NCI-H128 (cell line): ENCODE results near the gene CHST11.

Source experiments
- DNase-seq: peaks from one replicate; lab custom pipeline; 2025; ENCODE audit not compliant: unreplicated experiment; lab: John Stamatoyannopoulos, UW

The CHST11 gene

DNA sequence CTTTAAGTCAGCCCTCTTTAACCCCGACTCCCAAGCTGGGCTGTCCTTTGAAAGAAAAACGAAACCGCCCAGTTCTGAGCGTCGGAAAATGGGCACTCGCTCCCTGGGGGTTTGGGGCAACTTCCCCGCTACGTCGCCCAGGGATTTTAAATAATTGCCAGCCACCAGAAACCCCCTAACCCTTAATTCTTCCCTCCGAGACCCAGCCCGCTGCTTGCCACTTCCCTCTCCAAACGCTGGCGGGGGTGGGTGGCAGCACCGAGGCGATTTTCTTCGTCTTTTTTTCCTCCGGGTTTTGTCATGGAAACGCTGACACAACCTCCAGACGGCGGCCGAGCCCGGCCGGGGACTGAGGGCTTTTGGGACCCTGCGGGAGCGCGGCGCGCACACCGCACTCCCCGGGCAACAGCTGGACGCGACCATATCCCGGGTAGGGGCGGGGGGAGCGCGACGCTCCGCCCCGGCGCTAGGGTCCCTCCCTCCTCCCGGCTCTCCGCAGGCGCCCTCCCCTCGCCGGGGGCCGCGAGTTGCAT, at the start of gene CHST11:
TSS of gene CHST11 (plus strand) at position 532 of the 533 bp plus-strand sequence.
- DNase-seq: peak; percentile 77

DNA sequence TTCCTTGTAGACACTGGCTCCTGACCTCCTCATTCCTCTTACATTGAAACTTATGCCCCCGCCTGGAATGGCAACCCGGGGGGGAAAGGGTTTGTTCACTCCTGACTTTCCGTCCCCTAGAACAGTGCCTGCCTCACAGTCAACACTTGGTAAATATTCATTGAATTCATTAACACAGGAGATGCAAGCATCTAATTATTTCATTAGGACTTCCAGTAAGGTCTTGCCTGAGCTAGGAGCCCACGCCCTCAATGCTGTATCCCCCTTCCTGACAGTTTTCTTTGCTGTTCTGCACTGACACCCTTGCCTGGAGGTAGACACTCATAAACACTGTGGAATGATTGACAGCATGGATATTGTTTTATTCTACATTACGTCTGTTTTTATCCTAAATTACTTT, 49.3 kb upstream of the CHST11 start:
- DNase-seq: no peak

DNA sequence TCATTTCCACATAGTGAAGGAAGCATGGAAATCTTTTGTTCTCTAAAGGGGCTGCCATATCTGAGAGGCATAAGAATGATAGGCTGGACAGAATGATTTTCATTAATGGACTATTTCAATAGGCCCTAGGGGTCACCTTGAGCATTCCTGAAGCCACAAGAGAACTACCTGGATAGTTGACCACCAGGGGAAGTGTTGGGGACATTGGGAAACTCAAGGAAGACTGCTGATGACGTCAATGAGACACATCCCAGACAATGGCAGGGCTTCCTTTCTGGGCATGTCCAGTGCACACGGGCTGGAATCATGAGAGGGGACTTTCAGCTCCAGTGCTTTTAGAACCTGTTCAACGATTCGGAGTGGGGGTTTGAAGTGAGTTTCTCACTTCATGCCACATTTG, 48.8 kb upstream of the CHST11 start:
- no peak for DNase-seq

DNA sequence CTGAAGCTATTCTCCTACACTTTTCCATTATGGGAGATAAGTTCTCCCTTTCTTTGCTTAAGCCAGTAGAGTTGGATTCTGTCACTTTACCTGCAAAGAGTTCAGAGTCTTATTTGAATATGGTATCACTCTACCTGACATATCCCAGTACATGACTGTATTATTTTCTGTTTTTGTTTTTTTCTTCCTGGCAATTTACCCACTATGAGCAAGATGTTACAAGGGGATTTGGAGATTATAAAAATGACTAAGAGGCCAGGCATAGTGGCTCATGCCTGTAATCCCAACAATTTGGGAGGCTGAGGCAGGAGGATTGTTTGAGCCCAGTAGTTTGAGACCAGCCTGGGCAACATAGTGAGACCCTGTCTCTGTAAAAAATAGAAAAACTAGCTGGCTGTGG, 46.4 kb upstream of the CHST11 start:
- DNase-seq: no peak

DNA sequence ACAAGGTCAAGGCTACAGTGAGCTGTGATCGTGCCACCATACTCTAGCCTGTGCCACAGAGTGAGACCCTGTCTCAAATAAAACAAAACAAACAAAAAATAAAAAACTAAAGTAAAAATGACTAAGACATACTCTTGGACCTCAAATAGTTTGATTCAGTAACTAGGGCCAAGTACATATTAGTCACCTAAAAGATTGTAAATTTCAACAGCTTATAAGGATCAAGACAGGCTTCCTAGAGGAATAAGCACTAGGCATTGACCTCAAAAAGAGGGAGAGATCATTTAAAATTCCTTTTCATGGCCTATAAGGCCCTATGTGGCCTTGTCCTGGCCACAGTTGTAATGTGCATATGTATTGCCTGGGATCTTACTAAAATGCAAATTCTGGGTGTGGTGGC, 46.0 kb upstream of the CHST11 start:
- no peak for DNase-seq

DNA sequence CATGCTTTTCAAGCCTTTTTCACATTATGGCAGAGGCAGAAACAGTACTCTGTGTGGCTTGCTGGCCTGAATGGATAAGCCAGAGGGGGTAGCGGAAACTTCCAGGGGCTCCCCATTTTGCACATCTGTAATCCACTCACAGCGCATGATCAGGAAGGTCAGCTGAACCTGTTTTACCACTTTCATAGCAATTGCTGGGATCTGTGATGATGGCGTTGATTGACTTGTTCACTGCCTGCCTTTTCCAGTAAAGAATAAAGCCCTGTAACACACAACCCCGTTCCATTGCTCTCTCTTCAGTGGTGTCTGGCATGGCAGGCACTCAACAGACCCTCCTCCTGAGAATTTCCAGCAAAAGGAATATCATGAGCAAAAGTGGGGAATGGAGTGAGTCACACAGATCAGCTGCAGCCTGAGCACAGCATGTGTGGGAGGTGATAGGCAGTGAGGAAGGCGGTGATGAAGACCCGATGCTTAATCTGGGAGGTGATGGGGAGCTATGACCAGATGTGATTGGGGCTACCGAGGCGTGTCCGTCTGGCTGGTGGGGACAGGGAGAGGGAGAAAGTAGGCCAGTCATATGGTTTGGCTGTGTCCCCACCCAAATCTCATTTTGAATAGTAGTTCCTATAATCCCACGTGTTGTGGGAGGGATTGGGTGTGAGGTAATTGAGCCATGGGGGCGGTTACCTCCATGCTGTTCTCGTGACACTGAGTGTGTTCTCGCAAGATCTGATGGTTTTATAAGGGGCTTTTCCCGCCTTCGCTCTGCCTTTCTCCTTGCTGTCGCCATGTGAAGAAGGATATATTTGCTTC, 44.7 kb upstream of the CHST11 start:
- DNase-seq: no peak

DNA sequence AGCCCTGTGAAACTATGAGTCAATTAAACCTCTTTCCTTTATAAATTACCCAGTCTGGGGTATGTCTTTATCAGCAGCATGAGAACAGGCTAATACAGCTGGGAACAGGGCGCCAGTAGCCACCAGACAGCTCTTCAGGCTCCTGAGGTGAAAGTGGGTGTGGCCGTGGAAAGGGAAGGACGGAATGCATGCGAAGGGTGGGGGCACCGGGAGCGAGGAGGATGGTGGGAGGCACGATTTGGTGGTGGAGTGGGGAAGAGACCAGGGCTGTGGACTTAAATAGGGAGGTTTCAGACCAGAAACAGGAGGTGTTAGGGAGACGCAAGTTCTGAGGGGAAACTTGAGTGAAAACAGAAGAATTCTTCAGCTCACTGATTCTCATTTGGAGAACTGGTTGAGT, 44.1 kb upstream of the CHST11 start:
- no peak for DNase-seq

DNA sequence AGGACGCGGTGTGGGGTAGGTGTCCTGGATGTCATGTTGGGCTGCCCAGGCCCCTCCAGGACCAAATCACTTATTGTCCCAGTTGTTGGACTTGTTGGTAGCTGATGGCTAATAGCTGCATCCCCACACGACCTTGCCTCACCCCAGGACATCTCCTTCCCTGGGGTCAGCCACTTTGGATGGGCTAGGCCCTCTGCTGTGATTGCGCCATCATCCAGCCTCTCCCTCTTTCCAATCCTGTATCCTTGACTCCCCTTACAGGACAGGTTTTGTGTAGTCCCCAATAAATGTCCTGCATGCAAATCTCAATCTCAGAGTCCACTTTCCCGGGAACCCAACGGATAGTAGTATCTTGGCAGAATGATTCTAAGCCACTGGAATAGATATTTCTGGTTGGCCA, 43.4 kb upstream of the CHST11 start:
- DNase-seq: no peak

DNA sequence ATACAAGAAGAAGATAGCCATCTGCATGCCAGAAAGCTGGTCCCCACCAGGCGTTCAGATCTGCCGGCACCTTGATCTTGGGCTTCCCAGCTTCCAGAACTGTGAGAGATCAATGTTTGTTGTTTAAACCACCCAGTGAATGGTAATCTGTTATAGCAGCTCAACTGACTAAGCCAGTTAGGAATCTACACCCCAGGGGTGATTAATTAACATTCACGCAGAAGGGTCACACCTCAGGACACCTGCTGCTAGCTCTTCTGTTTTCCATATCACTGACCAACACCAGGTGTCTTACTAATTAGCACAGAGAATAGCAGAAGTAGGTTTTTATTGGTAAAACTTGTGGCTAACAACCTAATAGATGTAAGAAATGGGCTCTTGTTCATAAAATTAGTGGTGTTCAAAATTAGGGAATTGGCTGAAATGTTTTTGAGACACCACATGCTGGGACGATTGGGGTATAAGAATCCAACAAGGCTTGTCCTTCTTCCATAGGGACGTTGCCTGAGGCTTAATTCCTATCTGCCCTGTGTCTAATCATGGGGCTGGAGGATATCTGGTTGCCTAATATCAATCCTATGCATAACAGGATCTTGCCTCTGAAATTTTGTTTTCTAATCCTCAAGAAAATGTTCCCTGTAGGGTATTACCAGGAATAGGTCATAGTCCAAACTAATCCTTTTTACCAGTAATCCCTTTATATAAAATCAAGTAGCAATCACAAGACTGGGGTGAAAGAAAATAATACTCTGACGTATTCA, 42.0 kb upstream of the CHST11 start:
- no peak for DNase-seq

DNA sequence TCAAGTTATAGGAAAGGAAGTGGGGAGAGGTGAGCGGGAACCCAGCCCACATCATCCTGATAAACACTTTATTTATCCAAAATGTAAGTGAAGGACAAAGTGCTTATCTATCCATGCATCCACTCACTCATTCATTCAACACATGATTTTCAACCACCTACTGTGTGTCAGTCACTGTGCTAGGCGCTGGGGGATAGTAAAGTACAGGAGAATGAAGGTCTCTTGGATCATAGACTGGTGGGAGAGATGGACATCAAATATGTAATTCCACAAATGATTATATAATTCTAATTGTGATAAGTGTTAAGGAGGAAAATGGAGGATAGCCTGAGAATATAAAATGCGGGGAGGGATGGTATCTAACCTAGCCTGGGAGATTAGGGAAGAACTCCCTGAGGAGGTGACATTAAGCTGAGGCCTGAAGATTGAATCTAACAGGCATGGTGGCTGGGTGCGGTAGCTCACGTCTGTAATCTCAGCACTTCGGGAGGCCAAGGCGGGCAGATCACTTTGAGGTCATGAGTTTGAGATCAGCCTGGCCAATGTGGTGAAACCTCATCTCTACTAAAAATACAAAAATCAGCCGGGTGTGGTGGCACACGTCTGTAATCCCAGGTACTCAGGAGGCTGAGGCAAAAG, 41.3 kb upstream of the CHST11 start:
- DNase-seq: no peak

DNA sequence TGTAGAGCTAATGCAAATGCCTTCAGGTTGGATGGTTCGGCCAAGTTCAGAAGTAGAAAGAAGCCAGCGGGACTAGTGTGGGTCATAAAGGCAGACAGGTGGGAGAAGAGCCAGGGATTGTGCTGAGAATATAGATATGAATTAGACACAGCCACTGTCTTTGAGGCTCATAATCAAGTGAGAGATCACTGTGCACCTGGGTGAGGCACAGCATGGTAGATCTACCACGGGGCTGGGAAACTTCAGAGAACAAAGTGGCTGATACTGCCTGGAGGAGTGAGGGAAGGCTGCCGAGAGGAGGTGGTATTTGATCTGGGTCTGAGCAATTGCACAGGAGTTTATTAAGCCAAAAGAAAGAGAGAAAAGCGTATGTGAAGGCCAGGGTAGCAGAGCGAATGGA, 40.6 kb upstream of the CHST11 start:
- DNase-seq: no peak

DNA sequence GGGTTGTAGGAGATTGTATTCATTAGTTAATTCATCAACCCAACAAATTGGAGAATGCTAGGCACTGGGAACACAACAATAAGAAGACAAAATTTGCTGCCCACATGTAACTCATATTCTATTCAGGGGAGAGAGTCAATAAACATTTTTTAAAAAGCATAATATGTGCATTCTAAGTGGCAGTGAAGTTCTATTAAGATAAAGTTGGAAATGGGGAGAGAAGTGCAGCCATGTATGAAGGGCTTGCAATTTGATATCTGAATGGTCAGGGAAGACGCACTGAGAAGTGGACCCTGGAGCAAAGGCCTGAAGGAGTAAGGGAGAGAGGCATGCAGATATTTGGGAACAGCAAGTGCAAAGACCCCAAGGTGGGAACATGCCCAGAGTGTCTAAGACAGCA, 40.2 kb upstream of the CHST11 start:
- DNase-seq: no peak

DNA sequence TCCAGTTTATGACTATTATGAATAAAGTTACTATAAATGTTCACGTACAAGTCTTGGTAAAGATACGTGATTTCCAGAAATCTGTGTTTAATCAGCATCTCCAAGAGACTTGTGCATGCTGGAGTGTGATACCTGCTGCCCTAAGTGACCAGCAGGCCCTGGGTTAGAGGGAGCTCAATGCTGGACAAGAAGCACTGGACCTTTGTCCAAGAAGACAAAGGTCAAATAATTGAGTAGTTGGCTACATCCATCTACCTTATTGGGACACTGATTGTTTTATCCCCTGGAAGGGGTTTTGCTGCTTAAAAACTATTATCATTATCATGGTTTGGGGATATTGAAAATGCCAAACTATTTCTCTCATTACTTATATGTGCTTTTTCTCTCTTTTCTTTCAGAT, 37.0 kb upstream of the CHST11 start:
- DNase-seq: no peak

DNA sequence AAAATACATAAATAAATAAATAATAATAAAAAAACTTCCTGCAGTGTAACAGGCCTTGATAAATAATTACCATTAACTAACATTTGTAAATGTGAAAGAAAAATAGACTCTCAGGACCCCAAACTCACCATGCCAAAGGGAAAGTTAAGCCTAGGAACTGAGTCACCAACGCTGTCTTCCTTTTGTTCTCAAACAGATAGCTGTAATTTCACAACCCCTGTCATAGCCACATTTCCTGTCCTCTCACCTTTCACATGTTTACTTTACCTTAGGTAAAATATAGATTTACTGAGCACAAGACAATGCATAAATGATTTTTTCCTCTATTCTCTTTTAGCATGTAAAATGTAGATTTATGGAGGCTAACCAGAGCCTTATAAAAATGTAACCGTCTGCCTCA, 35.9 kb upstream of the CHST11 start:
- DNase-seq: no peak

DNA sequence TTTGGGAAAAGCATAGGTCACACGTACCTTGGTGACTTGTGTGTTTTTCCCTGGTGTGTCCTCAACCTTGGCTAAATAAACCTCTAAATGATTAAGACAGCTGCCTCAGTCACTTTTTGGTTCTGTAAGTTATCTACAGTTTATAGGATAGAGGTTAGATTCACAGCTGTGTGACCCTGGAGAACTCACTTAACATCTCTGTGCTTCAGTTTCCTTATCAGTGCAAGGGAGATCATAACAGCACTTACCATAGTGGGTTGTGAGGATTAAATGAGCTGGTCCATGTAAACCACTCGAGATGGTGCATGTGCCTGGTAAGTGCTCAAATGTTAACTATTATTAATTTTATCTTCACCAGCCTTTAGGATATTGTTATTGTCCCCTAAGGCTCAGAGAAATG, 35.4 kb upstream of the CHST11 start:
- no peak for DNase-seq

DNA sequence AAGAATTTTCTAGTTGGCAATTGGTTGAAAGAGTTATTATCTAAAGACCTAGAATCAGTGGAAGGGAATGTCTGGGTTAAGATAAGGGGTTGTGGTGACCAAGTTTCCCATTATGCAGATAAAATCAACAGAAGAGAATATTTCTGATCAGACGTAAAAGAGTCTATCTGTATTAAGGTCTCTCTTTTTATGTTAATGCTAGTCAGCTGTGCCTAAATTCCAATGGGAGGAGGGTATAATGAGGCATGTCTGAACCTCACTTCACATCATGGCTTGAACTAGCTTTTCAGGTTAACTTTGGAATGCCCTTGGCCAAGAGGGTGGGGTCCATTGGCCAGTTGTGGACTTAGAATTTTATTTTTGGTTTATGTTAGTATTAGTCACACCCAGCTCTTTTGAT, 34.3 kb upstream of the CHST11 start:
- no peak for DNase-seq

DNA sequence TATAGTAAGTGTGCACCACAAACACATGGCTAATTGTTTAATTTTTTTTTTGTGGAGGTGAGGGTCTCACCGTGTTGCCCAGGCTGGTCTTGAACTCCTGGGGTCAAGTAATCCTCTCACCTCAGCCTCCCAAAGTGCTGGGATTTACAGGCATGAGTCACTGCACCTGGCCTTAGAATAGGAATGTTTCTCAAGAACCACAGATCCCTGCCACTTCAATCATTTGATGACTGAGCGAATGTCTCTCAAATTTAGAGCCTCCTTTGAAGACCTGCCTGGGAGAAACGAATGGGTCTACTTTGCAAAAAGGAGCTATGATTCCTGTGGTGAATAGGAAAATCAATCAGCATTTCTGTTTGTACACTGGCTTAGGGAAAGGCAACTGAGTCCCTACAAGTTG, 33.5 kb upstream of the CHST11 start:
- DNase-seq: no peak

DNA sequence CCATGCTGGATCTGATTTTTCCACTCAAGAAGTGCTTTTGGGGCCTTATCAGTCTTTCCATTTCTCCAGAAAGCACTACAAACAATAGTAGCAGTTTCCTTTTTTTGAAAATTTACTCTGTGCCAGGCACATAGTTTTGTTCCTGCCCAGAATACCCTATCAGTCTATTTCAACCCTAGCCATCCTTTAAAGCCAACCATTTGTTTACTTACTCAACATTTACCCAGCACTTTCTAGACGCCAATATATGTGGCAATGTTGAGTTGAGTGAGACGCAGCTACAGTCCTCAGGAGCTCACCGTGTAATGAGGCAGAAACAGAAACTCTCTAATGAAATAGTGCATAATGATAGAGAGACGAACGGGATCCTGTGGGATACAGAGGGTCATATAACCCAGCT, 32.9 kb upstream of the CHST11 start:
- no peak for DNase-seq

DNA sequence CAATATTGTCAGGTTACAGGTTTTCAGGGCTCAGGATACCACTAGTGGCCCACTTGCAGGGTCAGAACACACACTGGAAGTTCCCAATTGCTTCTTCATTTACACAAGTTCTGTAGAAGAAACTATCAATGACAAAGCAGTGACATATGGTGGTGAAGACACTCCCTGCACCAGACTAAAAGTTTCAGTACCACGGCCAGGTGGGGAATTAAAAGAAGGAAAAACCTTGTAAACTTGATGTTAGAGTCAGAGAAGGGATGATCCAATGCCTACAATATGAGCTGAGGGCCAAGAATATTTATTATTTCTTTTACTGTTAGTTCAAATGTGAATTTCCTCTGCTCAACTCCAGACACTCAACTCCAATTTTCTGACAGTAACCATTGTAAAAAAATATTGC, 31.8 kb upstream of the CHST11 start:
- DNase-seq: no peak

DNA sequence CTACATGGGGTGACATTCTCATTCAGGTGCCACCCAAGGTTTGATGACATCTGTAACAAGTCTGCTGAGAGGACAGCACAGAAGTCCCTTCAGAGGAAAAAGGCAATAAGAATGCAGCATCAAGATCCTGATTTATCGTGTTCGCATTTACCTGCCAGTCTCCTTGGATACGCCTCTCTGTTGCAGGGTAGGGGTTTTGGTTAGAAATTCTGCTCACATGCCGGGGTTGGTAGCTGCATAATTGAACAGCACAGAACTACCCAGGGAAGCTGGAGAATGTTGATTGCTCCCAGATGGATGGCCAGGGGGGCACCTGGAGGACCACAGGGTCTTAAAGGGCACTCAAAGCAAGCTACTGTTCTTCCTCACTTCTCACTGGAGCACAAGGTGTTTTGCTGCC, 31.1 kb upstream of the CHST11 start:
- DNase-seq: no peak

DNA sequence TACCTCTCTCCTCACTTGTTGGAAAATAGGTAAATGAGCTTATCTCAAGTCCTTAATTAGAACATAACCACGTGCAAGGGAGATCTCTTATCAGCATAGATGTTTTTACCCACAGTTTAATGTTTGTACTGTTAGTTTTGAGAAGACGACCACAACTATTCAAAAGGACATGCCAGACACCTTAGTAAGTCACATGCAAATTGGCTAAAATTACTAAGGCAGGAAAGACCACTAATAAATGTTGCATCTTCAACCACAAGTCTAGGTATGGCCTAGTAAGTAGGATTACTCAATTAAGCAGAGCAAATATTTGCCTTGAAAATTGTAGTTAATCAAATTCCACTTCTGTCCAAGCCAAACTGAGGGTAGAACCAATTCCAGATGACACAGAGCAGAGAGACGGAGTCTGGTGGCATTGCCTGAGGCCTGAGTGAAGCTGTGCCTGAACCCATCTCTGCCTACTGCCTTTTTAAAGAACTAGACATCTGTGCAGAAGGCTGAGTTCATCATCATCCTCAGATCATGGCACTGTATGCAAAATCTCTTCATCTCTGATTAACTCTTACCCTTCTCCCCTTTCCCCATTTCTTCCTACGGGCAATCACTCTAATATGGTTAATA, 29.7 kb upstream of the CHST11 start:
- no peak for DNase-seq
